Stimulated activated CD8-positive, alpha-beta memory T cell treated with anti-CD3 and anti-CD28 coated beads, Interleukin-15, amount 100 ng/mL, for 48 hours (primary cell): Measurements from ENCODE around the gene LYRM1.
"Not testable (repeated sequence)": the region's sequence is repeated elsewhere in the genome, so short reads cannot be mapped to it uniquely, and the experiment has no call there.

ENCODE experiments used
- DNase-seq, 2 donors: peaks; one replicate each; pipeline ENCODE4 v3.0.0-alpha.2; 2020; ENCODE audit warnings: low read depth in 2 of 2

LYRM1 gene

DNA sequence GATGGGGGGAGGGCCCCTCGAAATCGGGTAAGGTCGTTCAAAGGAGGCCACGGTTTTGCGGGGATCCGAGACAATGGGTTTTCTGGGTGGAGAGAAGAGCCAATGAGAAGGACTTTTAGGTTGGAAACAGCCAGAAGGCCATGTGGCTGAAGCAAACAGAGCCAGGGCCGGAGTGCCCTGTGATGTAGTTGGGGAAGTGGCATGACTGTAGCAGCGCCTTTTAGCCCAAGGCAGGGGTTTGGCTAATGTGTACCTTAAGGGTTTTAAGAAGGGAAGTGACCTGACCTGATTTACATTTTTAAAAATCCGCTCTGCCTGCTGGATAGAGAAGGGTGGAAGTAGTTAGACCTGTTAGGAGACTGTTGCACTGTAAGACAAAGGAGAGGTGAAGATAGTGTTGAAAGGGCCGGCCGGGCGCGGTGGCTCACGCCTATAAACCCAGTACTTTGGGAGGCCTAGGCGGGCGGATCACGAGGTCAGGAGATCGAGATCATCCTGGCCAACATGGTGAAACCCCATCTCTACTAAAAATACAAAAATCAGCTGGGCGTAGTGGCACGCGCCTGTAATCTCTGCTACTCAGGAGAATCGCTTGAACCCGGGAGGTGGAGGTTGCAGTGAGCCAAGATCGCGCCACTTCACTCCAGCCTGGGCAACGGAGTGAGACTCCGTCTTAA lies 1.0 kb downstream of the LYRM1 start:
- no peak for DNase-seq

- DNase-seq: no peak
Observed at GRCh38 chr16:20902426-20902825, 1.9 kb downstream of the LYRM1 start.

DNA sequence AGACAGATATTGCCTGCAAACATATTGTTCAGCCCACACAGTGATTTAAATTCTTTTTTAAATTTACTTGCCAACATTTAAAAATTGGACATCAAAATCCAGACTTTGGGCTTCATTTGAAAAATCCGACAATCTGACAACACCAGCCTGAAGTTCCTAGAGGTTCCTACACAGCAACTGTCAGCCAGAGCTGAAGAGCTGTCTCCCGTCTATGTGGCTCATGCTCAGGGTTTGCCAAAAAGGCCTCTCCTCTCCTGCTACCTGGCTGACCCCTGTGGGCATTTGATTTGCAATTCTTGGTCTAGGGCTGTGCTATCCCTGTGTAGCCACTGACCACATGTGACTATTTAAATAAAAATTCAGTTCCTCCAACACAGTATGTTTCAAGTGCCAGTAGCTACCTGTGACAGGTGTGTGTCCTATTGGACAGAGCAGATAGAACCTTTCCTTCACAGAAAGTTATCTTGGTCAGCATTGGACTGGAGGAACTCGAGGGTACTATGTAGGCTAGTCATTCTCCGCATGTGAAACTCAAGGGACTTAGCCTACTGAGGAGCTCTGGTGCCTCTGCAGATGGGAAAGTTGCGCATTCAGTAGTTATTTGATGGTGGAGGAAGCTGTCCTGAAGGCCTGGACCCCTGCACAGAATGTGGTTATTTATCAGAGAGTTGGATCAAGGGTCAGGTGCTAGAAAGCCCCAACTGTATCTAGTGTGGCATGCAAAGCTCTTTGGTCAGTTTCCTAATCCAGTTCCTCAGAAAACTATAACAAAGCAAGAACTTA lies 2.7 kb downstream of the LYRM1 start:
- no peak for DNase-seq

DNA sequence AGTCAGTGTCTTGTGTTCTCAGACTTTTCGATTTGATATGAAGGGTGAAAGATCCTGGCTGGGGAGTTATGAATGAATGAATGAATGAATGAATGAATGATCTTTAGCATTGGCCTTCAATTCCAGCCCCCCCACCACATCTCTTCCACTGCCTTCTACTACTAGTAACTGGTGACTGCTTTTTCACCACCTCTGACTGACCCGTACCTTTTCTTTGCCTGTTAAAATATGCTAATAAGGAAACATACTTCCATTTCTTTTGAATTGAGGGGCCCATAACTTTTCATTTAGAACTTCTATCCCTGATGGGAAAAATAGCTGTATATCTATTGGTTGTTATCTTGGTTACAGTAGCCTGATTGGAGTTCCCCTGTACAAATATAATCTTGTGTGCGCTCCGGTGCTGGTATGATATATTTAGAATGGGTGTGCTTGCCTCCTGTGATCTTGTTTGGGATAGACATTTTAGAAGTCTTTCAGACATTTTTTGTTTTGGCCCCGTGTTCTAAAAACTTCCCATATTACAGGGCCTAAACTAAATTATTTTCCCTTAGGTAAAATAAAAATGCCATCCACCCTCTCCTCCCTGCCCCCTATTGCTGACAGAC lies 3.4 kb downstream of the LYRM1 start:
- DNase-seq: no peak

- no peak for DNase-seq
Observed at GRCh38 chr16:20904507-20905081, 4.0 kb downstream of the LYRM1 start.

GRCh38 chr16:20905576-20905975 lies 5.0 kb downstream of the LYRM1 start:
- no peak for DNase-seq

DNA sequence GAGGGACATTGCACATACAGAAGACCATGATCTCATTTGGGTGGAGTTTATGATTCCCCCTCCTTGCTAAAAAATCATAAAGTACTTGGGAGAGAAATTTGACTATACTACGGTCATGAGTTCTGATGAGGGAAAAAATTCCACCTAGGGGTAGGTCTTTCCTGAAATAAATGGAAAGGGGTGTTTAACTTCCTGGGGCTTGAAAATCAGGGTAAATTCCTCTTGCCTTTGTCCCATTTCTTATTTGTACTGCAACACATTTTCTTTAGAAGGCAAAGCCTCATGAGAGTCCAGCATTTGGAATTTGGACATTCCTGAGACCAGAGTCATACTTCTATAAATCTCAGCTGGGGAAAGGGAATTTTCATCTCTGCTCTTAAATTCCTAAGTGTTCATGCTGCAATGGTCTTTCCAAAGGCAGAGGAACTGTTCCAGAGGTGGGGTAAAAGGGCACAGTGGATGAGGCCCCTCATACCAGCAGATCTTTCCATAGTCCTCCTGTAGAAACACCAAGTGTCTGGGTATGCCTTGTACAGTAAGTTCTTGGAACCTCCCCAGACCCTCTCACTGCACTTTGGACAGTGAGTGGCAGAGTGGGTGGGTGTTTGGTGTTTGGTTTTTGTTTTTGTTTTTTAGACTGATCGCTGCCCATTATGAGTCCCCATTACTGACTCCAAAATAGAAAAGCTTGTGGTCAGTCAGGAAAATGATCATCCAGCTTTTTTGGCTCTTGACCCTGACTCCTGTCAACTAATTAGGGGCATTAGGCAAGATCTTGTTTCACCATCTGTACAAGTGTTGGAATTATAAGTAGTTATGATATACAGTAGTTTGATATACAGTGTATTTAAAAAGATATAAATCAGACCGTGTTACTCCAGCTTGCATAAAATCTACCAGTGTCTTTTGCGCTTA lies 6.0 kb downstream of the LYRM1 start:
- no peak for DNase-seq

- DNase-seq: no peak
Observed at GRCh38 chr16:20910781-20911321, 10.3 kb downstream of the LYRM1 start.

GRCh38 chr16:20911361-20911760 lies 10.8 kb downstream of the LYRM1 start:
- no peak for DNase-seq

- DNase-seq: no peak
Observed at GRCh38 chr16:20916289-20916688, 15.7 kb downstream of the LYRM1 start.

GRCh38 chr16:20916942-20917341 lies 16.4 kb downstream of the LYRM1 start:
- no peak for DNase-seq

- no peak for DNase-seq
Observed at GRCh38 chr16:20918486-20919239, 18.1 kb downstream of the LYRM1 start.

DNA sequence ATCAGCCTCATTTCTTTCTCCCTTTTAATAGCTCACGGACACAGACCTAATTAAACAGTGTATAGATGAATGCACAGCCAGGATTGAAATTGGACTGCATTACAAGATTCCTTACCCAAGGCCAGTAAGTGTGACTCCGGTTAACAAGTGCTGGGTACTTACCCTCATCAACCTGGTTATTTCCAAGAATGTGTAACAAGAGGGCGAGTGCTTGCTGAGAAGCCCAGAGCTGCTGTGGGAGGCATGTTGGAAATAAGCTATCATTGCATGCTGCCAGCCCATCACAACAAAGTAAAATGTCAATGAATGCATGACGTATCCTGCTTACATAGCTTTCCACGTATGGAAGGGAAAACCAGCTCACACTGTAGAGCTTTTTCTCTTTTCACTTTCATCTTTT lies 19.5 kb downstream of the LYRM1 start:
- no peak for DNase-seq

GRCh38 chr16:20920799-20921198 lies 20.2 kb downstream of the LYRM1 start:
- DNase-seq: no peak

DNA sequence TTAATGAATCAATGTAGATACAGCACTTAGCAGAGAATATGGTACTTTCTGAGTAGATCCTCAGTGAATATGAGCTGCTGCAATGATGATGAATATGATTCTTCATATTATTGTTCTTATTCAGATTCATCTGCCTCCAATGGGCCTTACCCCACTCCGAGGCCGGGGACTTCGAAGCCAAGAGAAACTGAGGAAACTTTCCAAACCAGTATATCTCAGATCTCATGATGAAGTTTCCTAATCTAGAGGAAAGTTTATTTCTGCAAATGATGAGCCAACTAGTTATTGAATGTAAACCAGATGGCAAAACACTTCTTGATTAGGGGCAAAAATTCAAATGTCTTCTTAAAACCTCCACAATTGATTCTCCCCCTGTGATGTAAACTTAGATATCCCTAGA lies 23.3 kb downstream of the LYRM1 start:
- DNase-seq: no peak

GRCh38 chr16:20925751-20926150 lies 25.2 kb downstream of the LYRM1 start:
- DNase-seq: no peak

DNA sequence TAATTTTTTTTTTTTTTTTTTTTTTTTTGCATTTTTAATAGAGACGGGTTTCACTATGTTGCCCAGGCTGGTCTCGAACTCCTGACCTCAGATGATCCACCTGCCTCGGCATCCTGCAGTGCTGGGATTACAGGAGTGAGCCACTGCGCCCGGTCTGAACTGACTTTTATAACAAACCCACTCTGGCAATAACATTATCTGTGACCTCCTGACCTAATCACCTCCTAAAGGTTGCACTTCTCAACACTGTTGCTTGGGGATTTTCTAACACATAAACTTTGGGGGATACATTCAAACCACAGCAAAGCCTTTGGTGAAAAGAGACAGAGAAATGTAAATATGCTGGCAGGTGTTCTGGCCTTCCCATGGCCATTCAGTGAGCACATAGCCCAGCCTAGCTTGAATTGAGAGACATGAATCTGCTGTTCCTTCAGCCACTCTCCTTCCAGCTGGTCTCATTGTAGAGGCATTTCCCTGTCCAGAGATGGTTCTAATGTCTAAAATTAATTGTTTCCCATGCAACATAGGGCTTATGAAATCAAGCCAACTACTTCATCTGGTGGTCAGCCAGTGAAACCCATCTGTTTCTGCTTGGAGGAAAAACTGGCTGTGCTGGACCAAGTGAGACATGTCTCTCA lies 28.3 kb downstream of the LYRM1 start:
- DNase-seq: no peak

DNA sequence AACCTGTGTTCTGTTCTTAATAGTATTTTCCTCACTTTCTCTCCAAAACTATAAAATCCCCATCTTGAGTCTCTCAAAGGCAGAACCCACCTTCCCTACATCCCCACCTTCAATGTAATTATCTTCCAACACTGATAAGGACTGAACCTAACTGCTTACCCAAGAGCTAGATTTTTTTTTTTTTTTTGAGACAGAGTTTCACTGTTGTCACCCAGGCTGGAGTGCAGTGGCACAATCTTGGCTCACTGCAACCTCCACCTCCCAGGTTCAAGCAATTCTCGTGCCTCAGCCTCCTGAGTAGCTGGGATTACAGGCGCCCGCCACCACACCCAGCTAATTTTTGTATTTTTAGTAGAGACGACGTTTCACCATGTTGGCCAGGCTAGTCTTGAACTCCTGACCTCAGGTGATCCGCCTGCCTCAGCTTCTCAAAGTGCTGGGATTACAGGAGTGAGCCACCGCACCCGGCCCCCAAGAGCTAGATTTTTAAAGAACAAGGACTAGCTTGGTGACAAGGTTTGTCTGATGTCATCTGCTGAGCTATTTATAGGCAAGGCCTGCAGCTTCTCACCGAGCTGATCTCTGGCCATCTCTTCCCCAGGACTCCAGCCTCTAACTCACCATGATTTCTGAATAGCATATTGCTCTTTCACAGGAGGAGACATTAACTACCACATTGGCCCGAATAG lies 29.2 kb downstream of the LYRM1 start:
- DNase-seq: not testable (repeated sequence)

- no peak for DNase-seq
Observed at GRCh38 chr16:20930365-20930690, 29.8 kb downstream of the LYRM1 start.
